ENCODE data around the gene PPP2R5D. TPM values are rescaled to one million over a fixed set of nuclear protein-coding genes. Genes with fewer than 3 reads are reported as not detected.
"Not testable (repeated sequence)": the region's sequence is repeated elsewhere in the genome, so short reads cannot be mapped to it uniquely, and the experiment has no call there.

Gene PPP2R5D
- total RNA-seq, 4 donors from 2014 or later = 15.6 to 35.9 (median 27.4) TPM

DNA sequence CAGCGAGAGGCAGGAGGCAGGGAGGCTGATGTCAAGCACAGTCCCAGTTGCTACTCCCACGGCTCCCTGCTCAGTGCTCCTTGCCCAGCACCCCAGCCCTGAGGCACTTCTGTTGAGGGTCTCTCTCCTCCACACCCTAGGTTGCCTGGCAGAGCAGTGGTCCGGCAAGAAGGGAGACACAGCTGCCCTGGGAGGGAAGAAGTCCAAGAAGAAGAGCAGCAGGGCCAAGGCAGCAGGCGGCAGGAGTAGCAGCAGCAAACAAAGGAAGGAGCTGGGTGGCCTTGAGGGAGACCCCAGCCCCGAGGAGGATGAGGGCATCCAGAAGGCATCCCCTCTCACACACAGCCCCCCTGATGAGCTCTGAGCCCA is 46.0 kb upstream of the PPP2R5D start:
- peaks cover 25 to 93% (median 31%) of the 10 kb centered on the region in 3 donors for H3K36me3 ChIP-seq
- TF ChIP-seq POLR2A (IDR thresholded peaks at IDR 0.05) = no peak
- no peak for TF ChIP-seq CTCF (IDR thresholded peaks at IDR 0.05)

GRCh38 chr6:42938987-42939809 is 45.2 kb upstream of the PPP2R5D start:
- peaks cover 25 to 96% (median 31%) of the 10 kb centered on the region in 3 donors for H3K36me3 ChIP-seq
- H3K4me3 ChIP-seq = no peak overlapping the region
- intact Hi-C loops (cut with DNase I) = no loop called here
- no peaks in the 10 kb centered on the region for H3K9me3 ChIP-seq
- no peak overlapping the region for H3K27ac ChIP-seq
- 82 to 88% methylated on average over 6 of the region's 9 CpGs for WGBS, 2 donors
- no peaks in the 10 kb centered on the region for H3K27me3 ChIP-seq
- H3K4me1 ChIP-seq = peaks cover 0 to 4% (median 0%) of the 10 kb centered on the region in 3 donors
- no peak for DNase-seq
- TF ChIP-seq POLR2A (IDR thresholded peaks at IDR 0.05) (no peak), CTCF (IDR thresholded peaks at IDR 0.05) (no peak)

More for the DNA sequence above, 46.0 kb upstream of the PPP2R5D start:
- no peak overlapping the region for H3K4me3 ChIP-seq
- no peaks in the 10 kb centered on the region for H3K27me3 ChIP-seq
- intact Hi-C loops (cut with DNase I) = no loop called here
- no peak overlapping the region for H3K27ac ChIP-seq
- no peak for DNase-seq
- peaks cover 0 to 12% (median 3%) of the 10 kb centered on the region in 3 donors for H3K4me1 ChIP-seq
- 74 to 85% methylated on average over 2 to 4 of the region's 5 CpGs for WGBS, 2 donors
- no peaks in the 10 kb centered on the region for H3K9me3 ChIP-seq

- Histone ChIP-seq H3K27me3 (no peaks in the 10 kb centered on the region), H3K9me3 (no peaks in the 10 kb centered on the region), H3K36me3 (peaks cover 25 to 96% (median 28%) of the 10 kb centered on the region in 3 donors), H3K4me3 (no peak overlapping the region), H3K4me1 (no peaks in the 10 kb centered on the region), H3K27ac (no peak overlapping the region)
- no peak for DNase-seq
- 78 to 82% methylated on average over 4 of the region's 4 CpGs for WGBS, 2 donors
- intact Hi-C loops (cut with DNase I) = no loop called here
- TF ChIP-seq CTCF (IDR thresholded peaks at IDR 0.05) (no peak), POLR2A (IDR thresholded peaks at IDR 0.05) (no peak)
These were observed 44.6 kb upstream of the PPP2R5D start for GRCh38 chr6:42939810-42940167.

- WGBS, 2 donors = 93 to 100% methylated on average over 3 of the region's 6 CpGs
- H3K36me3 ChIP-seq = peaks cover 21 to 91% (median 24%) of the 10 kb centered on the region in 3 donors
- no peak overlapping the region for H3K4me3 ChIP-seq
- H3K27ac ChIP-seq = no peak overlapping the region
- TF ChIP-seq POLR2A (IDR thresholded peaks at IDR 0.05) (no peak), CTCF (IDR thresholded peaks at IDR 0.05) (no peak)
- DNase-seq = no peak
- no peaks in the 10 kb centered on the region for H3K27me3 ChIP-seq
- no peaks in the 10 kb centered on the region for H3K4me1 ChIP-seq
- no peaks in the 10 kb centered on the region for H3K9me3 ChIP-seq
- intact Hi-C loops (cut with DNase I) = no loop called here
These were observed 43.8 kb upstream of the PPP2R5D start for GRCh38 chr6:42940493-42941045.

GRCh38 chr6:42941356-42941755 is 43.0 kb upstream of the PPP2R5D start:
- H3K27ac ChIP-seq; H3K4me1 ChIP-seq; intact Hi-C loops (cut with DNase I); H3K27me3 ChIP-seq; H3K9me3 ChIP-seq; DNase-seq; H3K4me3 ChIP-seq: not testable (repeated sequence)
- 92 to 97% methylated on average over 5 of the region's 5 CpGs for WGBS, 2 donors
- peaks cover 16 to 90% (median 18%) of the 10 kb centered on the region in 3 donors for H3K36me3 ChIP-seq

Data from esophagus squamous epithelium (tissue), 5 donors.